MM.1S (cell line): ENCODE measurements around the gene SNX7.

ENCODE experiments used
- EZH2phosphoT487 ChIP-seq: fragments of 300-600 bp; sonication (generic); IDR thresholded peaks from 2 replicates; pipeline ENCODE4 v1.6.1; 2018; ENCODE audit warnings: antibody characterized with exemption, low read length
- TF ChIP-seq, protein P1 (sequence below): fragments of 300-600 bp; sonication (generic); IDR thresholded peaks from 2 replicates; pipeline ENCODE4 v1.5.1; 2016; ENCODE audit warnings: antibody characterized with exemption, low read length, mixed read lengths

DNA sequence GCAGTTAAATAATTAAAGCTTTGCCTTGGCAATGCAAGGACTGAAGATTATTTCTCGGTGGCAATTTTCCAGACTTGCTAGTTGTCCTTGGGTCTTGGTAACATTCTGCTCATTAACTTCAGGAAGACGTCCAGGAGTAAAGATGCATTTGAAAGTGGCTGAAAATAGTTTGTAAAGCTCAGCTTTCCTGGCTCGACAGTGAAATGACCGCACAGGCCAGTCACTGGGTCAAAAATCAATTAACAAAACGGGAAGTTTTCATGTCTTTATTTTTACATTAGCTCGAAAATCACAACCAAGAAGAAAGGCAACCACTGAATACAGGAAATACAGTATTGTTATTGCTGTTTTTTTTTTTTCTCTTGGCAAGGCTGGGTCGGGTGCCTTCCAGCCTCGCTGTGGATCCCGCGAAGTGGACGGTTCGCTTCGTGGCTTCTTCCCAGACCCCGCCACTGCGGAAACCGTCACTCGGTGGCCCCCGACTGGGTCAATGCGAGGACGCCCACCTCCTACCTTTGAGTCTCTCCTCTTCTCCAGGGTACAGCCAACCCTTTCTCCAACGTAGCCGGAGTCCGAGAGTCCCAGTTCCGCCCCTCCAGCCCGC lies 479 bp upstream of the SNX7 start:
- TF ChIP-seq, protein P1, sequence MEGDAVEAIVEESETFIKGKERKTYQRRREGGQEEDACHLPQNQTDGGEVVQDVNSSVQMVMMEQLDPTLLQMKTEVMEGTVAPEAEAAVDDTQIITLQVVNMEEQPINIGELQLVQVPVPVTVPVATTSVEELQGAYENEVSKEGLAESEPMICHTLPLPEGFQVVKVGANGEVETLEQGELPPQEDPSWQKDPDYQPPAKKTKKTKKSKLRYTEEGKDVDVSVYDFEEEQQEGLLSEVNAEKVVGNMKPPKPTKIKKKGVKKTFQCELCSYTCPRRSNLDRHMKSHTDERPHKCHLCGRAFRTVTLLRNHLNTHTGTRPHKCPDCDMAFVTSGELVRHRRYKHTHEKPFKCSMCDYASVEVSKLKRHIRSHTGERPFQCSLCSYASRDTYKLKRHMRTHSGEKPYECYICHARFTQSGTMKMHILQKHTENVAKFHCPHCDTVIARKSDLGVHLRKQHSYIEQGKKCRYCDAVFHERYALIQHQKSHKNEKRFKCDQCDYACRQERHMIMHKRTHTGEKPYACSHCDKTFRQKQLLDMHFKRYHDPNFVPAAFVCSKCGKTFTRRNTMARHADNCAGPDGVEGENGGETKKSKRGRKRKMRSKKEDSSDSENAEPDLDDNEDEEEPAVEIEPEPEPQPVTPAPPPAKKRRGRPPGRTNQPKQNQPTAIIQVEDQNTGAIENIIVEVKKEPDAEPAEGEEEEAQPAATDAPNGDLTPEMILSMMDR = no peak
- no peak for TF ChIP-seq EZH2phosphoT487
